Right lobe of liver (tissue), 4 donors: Measurements from ENCODE around the gene NELL2.

Source experiments
- CTCF ChIP-seq, 4 donors: fragments of 200-600 bp in 3 of 4; fragments of 450-650 bp in 1 of 4; IDR thresholded peaks; one replicate each; pipeline versions ENCODE4 v1.5.1 to v1.8.0; 2016 to 2022; ENCODE audit warnings: antibody characterized with exemption in 4 of 4, mild to moderate bottlenecking in 2 of 4
- POLR2A ChIP-seq: fragments of 450-650 bp; IDR thresholded peaks from one replicate; pipeline ENCODE4 v1.6.1; 2017; ENCODE audit warnings: antibody characterized with exemption, mild to moderate bottlenecking
- donor health status: DM: no; HTN: no; CAD: no.
- donor health status: DM: no; HTN: no; CAD: no.
- donor health status: DM: no; HTN: yes; CAD: no.

- no peak for TF ChIP-seq POLR2A
- TF ChIP-seq CTCF (IDR thresholded peaks at IDR 0.05): no peak
Measured at GRCh38 chr12:44592626-44593025, 283.5 kb downstream of the NELL2 start.
